ENCODE measurements around the gene GZMB.

The GZMB gene

DNA sequence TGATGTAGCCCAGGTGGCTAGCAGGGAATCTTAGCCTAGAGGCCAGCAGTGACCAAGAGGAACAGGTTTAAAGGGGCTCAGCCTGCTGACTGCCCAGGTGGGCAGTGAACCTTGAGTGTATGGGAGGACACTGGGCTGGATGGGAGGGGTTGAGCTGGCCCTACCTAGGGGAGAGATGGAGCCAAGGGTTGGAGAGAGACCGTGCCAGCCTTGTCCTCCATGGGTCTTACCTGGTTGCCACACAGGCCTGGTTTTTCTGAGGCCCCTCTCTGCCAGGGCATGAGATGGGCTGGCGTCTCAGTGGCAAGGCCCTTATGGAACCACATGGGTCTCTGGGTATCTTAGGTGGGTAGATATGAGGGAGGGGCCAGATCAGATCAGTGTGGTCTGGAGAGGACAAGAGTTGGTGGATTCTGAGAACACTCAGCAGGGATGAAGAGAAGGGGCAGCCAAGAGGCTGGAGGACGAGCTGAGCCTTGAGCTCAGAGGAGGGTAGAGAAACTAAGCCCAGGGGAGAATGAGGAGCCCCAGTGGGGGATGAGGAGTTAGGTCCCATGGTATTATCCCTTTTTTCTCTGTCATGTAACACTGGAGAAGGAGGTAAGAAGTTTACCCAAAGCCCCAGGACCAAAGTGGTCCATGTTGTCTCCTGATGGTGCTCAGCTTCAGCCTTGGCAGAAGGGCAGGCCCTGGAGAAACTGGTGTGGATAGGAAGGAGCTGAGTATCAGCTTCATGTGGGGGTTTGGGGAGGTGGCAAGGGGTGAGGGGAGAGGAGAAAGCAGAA, 3.7 kb downstream of the GZMB start:
- Histone ChIP-seq H3K36me3 (ENCODE audit: control insufficient read depth, low read depth, low read length) (no peaks in the 10 kb centered on the region), H3K27ac (ENCODE audit: low read length) (no peak overlapping the region)

DNA sequence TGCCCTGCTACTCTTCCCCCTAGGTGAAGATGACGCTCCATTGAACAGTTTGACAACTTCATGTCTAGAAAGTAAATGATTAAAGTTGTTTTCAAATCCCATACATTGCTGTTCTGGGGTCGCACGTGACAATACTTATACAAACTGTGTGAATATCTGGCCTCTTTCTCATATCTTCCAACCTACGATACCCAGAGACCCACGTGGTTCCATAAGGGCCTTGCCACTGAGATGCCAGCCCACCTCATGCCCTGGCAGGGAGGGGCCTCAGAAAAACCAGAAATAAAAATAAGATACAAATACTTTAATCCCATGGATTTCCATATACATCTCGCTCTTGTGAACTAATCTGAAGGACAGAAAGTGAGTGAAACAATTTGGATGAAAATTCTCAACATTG, 4.5 kb downstream of the GZMB start:
- Histone ChIP-seq H3K27me3 (ENCODE audit: control insufficient read depth, insufficient read depth, low read length) (no peaks in the 10 kb centered on the region), H3K9me3 (ENCODE audit: control insufficient read depth, low read depth, low read length) (no peaks in the 10 kb centered on the region), H3K9ac (ENCODE audit: low read length) (no peak overlapping the region), H3K36me3 (ENCODE audit: control insufficient read depth, low read depth, low read length) (no peaks in the 10 kb centered on the region), H3K4me3 (ENCODE audit: low read length) (no peak overlapping the region), H3K4me1 (ENCODE audit: control insufficient read depth, low read depth, low read length) (no peaks in the 10 kb centered on the region), H3K27ac (ENCODE audit: low read length) (no peak overlapping the region)

More for the DNA sequence above, 3.7 kb downstream of the GZMB start:
- Histone ChIP-seq H3K27me3 (ENCODE audit: control insufficient read depth, insufficient read depth, low read length) (no peaks in the 10 kb centered on the region), H3K9ac (ENCODE audit: low read length) (no peak overlapping the region), H3K4me3 (ENCODE audit: low read length) (no peak overlapping the region), H3K9me3 (ENCODE audit: control insufficient read depth, low read depth, low read length) (no peaks in the 10 kb centered on the region), H3K4me1 (ENCODE audit: control insufficient read depth, low read depth, low read length) (no peaks in the 10 kb centered on the region)

DNA sequence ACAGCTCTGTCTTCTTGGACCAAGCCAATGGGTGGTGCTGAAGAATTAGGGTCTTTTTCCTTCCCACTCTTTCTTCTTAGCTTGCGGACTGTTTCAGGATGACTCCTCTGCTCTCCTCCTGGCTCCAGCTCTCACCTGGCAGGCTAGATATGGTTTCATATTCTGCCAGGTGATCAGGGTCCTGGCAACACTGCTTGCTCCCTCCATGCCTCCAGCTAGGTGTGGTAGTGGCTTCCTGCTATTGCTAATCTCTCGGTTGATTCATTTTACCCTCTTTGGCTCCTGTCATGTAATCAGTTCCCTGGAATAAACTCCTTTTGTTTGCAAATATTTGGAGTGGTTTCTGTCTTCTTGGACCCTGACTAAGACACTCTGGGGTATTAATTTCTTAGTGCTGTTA, 20.2 kb downstream of the GZMB start:
- no peaks in the 10 kb centered on the region for H3K9me3 ChIP-seq (ENCODE audit: control insufficient read depth, low read depth, low read length)

DNA sequence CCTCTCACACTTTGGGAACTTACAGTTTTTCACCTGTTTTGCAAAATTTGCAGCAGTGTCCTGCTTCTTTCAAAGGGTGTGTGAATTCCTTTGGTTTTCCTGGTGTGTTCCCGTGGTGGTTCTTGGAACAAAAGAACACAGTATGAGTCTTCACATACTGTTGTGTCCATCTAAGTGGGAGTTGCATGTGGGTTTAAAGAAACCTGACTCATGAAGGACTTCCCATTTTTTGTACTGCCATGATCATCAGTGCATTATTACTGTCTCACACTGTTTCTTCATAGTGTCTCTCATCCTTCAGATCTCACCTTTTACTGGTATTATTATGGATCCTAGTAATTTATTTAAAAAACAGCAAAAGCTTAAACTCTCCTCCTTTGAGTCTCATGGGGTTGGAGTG, 20.7 kb downstream of the GZMB start:
- no peak overlapping the region for H3K9ac ChIP-seq (ENCODE audit: low read length)
- H3K36me3 ChIP-seq (ENCODE audit: control insufficient read depth, low read depth, low read length), result no peaks in the 10 kb centered on the region
- no peak overlapping the region for H3K27ac ChIP-seq (ENCODE audit: low read length)
- H3K4me1 ChIP-seq (ENCODE audit: control insufficient read depth, low read depth, low read length), result peaks cover 4% of the 10 kb centered on the region
- no peaks in the 10 kb centered on the region for H3K9me3 ChIP-seq (ENCODE audit: control insufficient read depth, low read depth, low read length)
- H3K4me3 ChIP-seq (ENCODE audit: low read length), result no peak overlapping the region
- H3K27me3 ChIP-seq (ENCODE audit: control insufficient read depth, insufficient read depth, low read length), result no peaks in the 10 kb centered on the region

More for the DNA sequence above, 20.2 kb downstream of the GZMB start:
- Histone ChIP-seq H3K4me1 (ENCODE audit: control insufficient read depth, low read depth, low read length) (peaks cover 4% of the 10 kb centered on the region), H3K27me3 (ENCODE audit: control insufficient read depth, insufficient read depth, low read length) (no peaks in the 10 kb centered on the region), H3K27ac (ENCODE audit: low read length) (no peak overlapping the region), H3K4me3 (ENCODE audit: low read length) (no peak overlapping the region), H3K9ac (ENCODE audit: low read length) (no peak overlapping the region), H3K36me3 (ENCODE audit: control insufficient read depth, low read depth, low read length) (no peaks in the 10 kb centered on the region)

DNA sequence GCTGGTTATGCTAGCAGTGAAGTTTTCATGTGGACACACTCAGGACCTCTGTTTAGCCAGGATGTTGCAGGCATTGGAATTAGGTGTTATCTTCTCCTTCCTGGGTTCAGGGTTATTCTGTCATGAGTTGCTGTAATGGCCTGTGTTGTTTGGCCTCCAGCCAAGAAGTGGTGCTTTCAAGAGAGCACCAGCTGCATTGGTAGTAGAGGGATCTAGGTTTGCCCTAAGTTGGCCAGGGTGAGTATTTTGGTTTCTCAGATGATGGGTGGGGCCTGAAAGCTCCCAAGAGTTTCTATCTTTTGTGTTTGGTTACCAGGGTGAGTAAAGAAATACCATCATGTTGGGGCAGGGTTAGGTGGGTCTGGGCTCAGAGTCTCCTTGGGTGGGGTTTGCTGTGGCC, 21.8 kb downstream of the GZMB start:
- Histone ChIP-seq H3K4me3 (ENCODE audit: low read length) (no peak overlapping the region), H3K27me3 (ENCODE audit: control insufficient read depth, insufficient read depth, low read length) (no peaks in the 10 kb centered on the region), H3K27ac (ENCODE audit: low read length) (no peak overlapping the region), H3K4me1 (ENCODE audit: control insufficient read depth, low read depth, low read length) (peaks cover 4% of the 10 kb centered on the region), H3K9me3 (ENCODE audit: control insufficient read depth, low read depth, low read length) (no peaks in the 10 kb centered on the region), H3K9ac (ENCODE audit: low read length) (no peak overlapping the region), H3K36me3 (ENCODE audit: control insufficient read depth, low read depth, low read length) (no peaks in the 10 kb centered on the region)

DNA sequence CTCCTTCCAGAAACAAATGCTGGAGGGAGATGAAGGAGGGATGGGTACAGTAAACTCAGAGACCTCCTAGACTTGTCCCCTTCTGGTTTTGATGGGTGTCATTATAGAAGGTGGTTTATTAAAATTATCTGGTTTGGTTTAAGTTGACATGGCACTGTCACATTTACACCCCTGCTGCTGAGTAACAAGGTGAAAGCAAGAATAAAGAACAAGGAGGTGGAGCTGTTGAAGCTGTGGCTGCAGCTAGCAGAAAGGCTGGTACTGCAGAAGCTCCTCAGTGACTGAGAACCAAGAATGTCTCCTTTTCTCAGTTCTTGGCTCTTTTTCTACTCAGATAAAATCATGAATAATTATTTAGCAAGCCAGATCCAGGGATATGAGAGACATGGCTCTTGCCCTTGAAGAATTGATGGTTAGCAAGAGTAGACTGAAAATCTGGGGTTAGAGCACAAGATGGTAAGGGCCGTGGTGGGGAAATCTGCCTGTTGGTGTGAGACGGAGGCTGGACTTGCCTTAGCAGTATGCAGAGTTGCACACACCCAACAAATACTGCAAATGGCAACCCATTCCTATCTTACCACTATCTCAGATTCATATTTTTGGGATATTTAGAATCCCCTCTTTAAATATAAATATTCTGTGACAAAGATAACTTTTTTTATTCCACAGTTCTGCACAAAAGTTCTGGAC, 24.2 kb downstream of the GZMB start, which contains the start of gene GZMH:
Gene GZMH (minus strand): TSS at position 31 of the 690 bp plus-strand sequence. CDS start 72 bp downstream, outside the sequence.
- Histone ChIP-seq H3K27me3 (ENCODE audit: control insufficient read depth, insufficient read depth, low read length) (no peaks in the 10 kb centered on the region), H3K27ac (ENCODE audit: low read length) (no peak within 1 kb of the TSS), H3K36me3 (ENCODE audit: control insufficient read depth, low read depth, low read length) (no peaks in the 10 kb centered on the region), H3K9ac (ENCODE audit: low read length) (no peak within 1 kb of the TSS), H3K9me3 (ENCODE audit: control insufficient read depth, low read depth, low read length) (no peaks in the 10 kb centered on the region), H3K4me1 (ENCODE audit: control insufficient read depth, low read depth, low read length) (peaks cover 4% of the 10 kb centered on the region), H3K4me3 (ENCODE audit: low read length) (no peak within 1 kb of the TSS)

DNA sequence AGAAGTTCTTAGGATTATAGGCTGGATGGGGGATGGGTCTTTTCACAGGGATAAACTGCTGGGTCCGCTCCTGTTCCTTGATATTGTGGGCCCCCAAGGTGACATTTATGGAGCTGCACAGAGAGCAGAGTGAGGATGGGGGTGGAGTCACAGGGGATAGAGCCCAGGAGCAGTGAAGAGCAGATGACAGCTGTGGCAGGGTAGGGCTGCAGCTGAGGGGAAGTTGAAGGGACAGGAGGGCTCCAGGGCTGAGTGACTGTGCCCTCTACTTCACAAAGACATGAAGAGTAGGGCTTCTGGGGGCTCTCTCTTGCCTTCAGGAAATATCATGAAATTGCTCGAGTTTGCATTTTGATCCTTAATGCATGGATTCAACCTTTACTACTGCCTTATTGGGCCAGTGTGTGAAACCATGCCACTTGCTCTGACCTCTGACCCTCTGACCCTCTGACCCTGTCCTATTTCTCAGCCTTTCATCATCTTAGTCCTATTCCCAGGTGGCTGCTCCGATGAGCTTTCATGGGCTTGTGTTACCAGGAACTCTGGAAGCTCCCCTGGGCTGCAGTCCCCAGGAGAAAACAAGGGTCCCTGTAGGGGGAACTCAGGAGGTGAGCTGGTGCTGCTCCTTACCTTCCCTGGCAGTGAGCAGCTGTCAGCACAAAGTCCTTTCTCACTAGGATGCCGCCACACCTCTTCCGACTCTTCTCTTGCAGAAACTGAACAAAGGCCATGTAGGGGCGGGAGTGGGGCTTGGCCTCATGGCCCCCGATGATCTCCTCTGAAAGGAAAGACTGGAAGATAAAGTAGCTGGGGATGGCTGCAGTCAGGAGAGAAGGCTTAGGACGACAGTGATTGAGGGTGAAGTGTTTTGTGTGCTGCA, 26.1 kb downstream of the GZMB start:
- no peaks in the 10 kb centered on the region for H3K27me3 ChIP-seq (ENCODE audit: control insufficient read depth, insufficient read depth, low read length)
- no peaks in the 10 kb centered on the region for H3K36me3 ChIP-seq (ENCODE audit: control insufficient read depth, low read depth, low read length)
- no peak overlapping the region for H3K27ac ChIP-seq (ENCODE audit: low read length)
- no peak overlapping the region for H3K9ac ChIP-seq (ENCODE audit: low read length)
- H3K4me1 ChIP-seq (ENCODE audit: control insufficient read depth, low read depth, low read length), result no peaks in the 10 kb centered on the region
- H3K4me3 ChIP-seq (ENCODE audit: low read length), result no peak overlapping the region
- H3K9me3 ChIP-seq (ENCODE audit: control insufficient read depth, low read depth, low read length), result no peaks in the 10 kb centered on the region

DNA sequence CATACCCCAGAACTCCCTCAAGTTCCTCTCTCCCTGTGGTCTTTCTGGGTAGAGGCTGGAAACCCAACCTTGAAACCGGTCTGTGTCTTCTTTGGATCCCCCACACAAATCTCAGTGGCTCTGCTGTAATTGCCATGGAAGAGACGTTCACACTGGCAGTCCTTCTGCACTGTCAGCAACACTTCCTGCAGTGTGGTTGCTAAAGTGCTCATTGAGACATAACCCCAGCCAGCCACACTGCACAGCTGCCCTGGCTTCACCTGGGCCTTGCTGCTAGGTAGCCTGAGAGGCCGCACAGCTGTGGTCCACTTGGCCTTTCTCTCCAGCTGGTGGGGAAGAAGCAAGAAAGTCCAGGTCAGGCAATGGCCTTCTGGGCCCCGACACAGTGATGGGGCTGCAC, 26.9 kb downstream of the GZMB start:
- H3K27ac ChIP-seq (ENCODE audit: low read length), result no peak overlapping the region
- no peak overlapping the region for H3K4me3 ChIP-seq (ENCODE audit: low read length)
- no peaks in the 10 kb centered on the region for H3K27me3 ChIP-seq (ENCODE audit: control insufficient read depth, insufficient read depth, low read length)
- H3K9me3 ChIP-seq (ENCODE audit: control insufficient read depth, low read depth, low read length), result no peaks in the 10 kb centered on the region
- no peaks in the 10 kb centered on the region for H3K4me1 ChIP-seq (ENCODE audit: control insufficient read depth, low read depth, low read length)
- H3K9ac ChIP-seq (ENCODE audit: low read length), result no peak overlapping the region
- no peaks in the 10 kb centered on the region for H3K36me3 ChIP-seq (ENCODE audit: control insufficient read depth, low read depth, low read length)

DNA sequence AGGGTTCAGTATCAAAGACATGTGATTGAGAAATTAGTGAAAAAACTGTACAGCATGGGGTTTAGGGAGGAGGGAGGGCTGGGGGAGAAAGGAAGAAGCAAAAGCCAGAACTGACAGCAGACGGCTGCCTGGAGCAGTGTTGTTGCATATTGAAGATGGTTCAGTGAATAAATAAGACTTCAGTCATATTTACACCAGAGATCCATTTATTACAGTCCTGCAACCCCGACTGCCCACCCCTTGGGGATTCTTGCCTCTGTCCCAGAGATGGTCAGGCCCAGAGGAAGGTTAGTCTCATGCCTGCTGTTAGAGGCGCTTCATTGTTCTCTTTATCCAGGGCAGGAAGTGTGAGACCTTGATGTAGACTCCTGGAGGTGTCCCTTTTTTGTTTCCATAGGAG, 27.7 kb downstream of the GZMB start:
- no peaks in the 10 kb centered on the region for H3K9me3 ChIP-seq (ENCODE audit: control insufficient read depth, low read depth, low read length)
- no peaks in the 10 kb centered on the region for H3K27me3 ChIP-seq (ENCODE audit: control insufficient read depth, insufficient read depth, low read length)
- H3K4me1 ChIP-seq (ENCODE audit: control insufficient read depth, low read depth, low read length), result no peaks in the 10 kb centered on the region
- H3K36me3 ChIP-seq (ENCODE audit: control insufficient read depth, low read depth, low read length), result no peaks in the 10 kb centered on the region
- no peak overlapping the region for H3K27ac ChIP-seq (ENCODE audit: low read length)
- H3K9ac ChIP-seq (ENCODE audit: low read length), result no peak overlapping the region
- H3K4me3 ChIP-seq (ENCODE audit: low read length), result no peak overlapping the region

DNA sequence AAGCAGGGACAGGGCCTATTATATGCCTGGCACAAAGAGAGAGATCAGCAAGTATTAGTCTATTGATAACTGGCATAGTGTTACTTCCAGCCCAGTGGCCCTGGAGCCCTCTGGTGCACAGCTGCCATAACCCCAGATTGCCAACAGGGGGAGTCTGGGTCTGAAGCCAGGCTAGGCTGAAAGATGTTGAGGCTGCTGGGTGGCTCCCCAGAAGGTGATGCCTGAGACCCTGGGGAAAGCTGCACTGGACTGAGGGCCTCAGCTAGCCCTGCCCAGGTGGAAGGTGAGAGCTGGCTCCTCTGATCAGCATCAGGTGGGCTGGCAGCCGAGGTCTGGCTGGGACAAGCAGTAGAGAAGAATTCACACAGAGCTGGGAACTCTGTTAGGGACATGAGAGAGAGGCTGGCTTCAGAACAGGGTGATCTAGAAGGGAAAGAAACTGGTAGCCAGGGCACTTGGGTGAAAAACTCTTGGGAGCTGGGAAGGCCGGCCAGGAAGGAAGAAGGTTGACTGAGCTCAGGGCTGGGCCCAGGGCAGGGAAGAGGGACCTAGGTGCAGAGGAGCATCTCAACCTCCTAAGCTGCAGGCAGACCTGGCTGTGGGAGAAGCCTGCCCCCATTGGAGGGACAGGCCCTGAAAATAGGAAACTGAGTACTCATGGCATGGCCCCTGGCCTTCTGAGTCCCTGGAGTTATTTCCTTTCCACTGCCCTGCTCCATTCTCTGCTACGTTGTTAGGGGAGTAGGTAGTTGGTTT, 28.4 kb downstream of the GZMB start:
- Histone ChIP-seq H3K27me3 (ENCODE audit: control insufficient read depth, insufficient read depth, low read length) (no peaks in the 10 kb centered on the region), H3K27ac (ENCODE audit: low read length) (no peak overlapping the region), H3K9ac (ENCODE audit: low read length) (no peak overlapping the region), H3K36me3 (ENCODE audit: control insufficient read depth, low read depth, low read length) (no peaks in the 10 kb centered on the region), H3K4me1 (ENCODE audit: control insufficient read depth, low read depth, low read length) (no peaks in the 10 kb centered on the region), H3K4me3 (ENCODE audit: low read length) (no peak overlapping the region), H3K9me3 (ENCODE audit: control insufficient read depth, low read depth, low read length) (no peaks in the 10 kb centered on the region)

DNA sequence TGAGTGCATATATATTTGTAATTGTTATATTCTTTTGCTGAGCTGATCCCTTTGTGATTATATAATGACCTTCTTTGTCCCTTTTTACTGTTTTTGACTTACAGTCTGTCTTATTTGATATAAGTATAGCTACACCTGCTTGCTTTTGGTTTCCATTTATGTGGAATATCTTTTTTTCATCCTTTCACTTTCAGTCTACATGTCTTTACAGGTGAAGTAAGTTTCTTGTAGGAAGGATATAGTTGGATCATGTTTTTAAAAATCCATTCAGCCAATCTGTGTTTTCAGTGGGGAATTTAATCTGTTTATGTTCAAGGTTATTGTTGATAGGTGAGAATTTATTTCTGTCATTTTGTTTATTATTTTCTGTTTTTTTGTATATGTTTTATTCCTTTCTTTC, 36.6 kb downstream of the GZMB start:
- Histone ChIP-seq H3K27me3 (ENCODE audit: control insufficient read depth, insufficient read depth, low read length) (no peaks in the 10 kb centered on the region), H3K36me3 (ENCODE audit: control insufficient read depth, low read depth, low read length) (no peaks in the 10 kb centered on the region), H3K27ac (ENCODE audit: low read length) (no peak overlapping the region), H3K9ac (ENCODE audit: low read length) (no peak overlapping the region), H3K9me3 (ENCODE audit: control insufficient read depth, low read depth, low read length) (peaks cover 11% of the 10 kb centered on the region), H3K4me3 (ENCODE audit: low read length) (no peak overlapping the region), H3K4me1 (ENCODE audit: control insufficient read depth, low read depth, low read length) (no peaks in the 10 kb centered on the region)
